HCT116 (cell line): ENCODE measurements around the gene ALX4.

Source experiments
- CEBPB ChIP-seq: IDR thresholded peaks from 2 replicates; pipeline ENCODE4 v1.6.1; 2012; ENCODE audit warnings: low read depth
- EZH2 ChIP-seq: fragments of 200-600 bp; sonication (generic); IDR thresholded peaks from 2 replicates; pipeline ENCODE4 v1.6.1; 2017; ENCODE audit warnings: antibody characterized with exemption, mixed run types
- JUND ChIP-seq: IDR thresholded peaks from 2 replicates; pipeline ENCODE4 v1.6.1; 2012
- POLR2A ChIP-seq: IDR thresholded peaks from 2 replicates; pipeline ENCODE4 v1.7.0; 2011; ENCODE audit warnings: borderline replicate concordance; ENCODE audit not compliant: insufficient read depth, insufficient read length; ENCODE audit errors: extremely low read depth
- POLR2AphosphoS5 ChIP-seq: IDR thresholded peaks from 2 replicates; pipeline ENCODE4 v1.6.1; 2011; ENCODE audit warnings: mild to moderate bottlenecking, low read depth, low read length, moderate library complexity
- SIN3A ChIP-seq: IDR thresholded peaks from 2 replicates; pipeline ENCODE4 v1.6.1; 2012; ENCODE audit warnings: low read depth
- SP1 ChIP-seq: IDR thresholded peaks from 2 replicates; pipeline ENCODE4 v1.6.1; 2012; ENCODE audit warnings: low read depth
- TCF7L2 ChIP-seq: IDR thresholded peaks from 2 replicates; pipeline ENCODE4 v1.7.0; 2011; ENCODE audit warnings: borderline replicate concordance, inconsistent platforms; ENCODE audit not compliant: insufficient read depth, insufficient read length; ENCODE audit errors: extremely low read depth
- YY1 ChIP-seq: IDR thresholded peaks from 2 replicates; pipeline ENCODE4 v1.6.1; 2011; ENCODE audit warnings: low read length, low read depth, moderate library complexity, mild to moderate bottlenecking; ENCODE audit not compliant: insufficient replicate concordance; ENCODE audit errors: extremely low read depth
- ZFX ChIP-seq: fragments of 450-650 bp; IDR thresholded peaks from 2 replicates; pipeline ENCODE4 v1.6.1; 2017
- TF ChIP-seq, protein P1 (sequence below): IDR thresholded peaks from 2 replicates; pipeline ENCODE4 v1.6.1; 2011; ENCODE audit warnings: mild to moderate bottlenecking, low read length, moderate library complexity; ENCODE audit not compliant: insufficient replicate concordance; ENCODE audit errors: extremely low read depth
- TF ChIP-seq, protein P2 (sequence below), 3 experiments: fragments of 200-600 bp in 1 of 3; sonication (generic) in 1 of 3; IDR thresholded peaks in 2 of 3; conservative IDR thresholded peaks in 1 of 3; 2 replicates each; pipeline ENCODE4 v1.5.1; 2012 to 2017; ENCODE audit warnings: low read depth in 2 of 3, low read length in 2 of 3, antibody characterized with exemption in 1 of 3, borderline replicate concordance in 1 of 3, control low read depth in 1 of 3, mild to moderate bottlenecking in 1 of 3, mixed read lengths in 1 of 3, mixed run types in 1 of 3, moderate library complexity in 1 of 3; ENCODE audit not compliant: insufficient read depth in 1 of 3
- TF ChIP-seq, protein P3 (sequence below): IDR thresholded peaks from 2 replicates; pipeline ENCODE4 v1.6.1; 2012; ENCODE audit warnings: low read depth
- TF ChIP-seq, protein P4 (sequence below): IDR thresholded peaks from 2 replicates; pipeline ENCODE4 v1.6.1; 2012

DNA sequence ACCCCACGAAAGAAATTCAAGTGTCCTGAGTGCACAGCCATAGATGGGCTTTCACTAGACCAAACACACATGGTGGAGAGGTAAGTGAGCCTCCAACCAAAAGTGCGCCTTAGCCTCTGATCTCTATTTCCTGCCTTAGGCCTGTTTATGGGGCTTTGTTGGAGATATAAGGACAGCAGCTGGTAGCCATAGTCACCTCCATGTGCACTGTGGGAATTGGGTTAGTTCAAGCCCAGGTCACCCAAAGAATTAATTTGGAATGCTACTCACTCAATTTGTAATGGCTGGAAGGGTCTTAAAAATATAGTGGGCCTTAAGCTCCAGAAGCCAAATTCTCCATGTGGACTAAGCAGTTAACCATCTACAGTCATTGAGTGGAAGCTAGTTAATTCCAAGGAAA is 73.6 kb downstream of the ALX4 start:
- TF ChIP-seq POLR2A (no peak), CEBPB (no peak), TCF7L2 (no peak), POLR2AphosphoS5 (no peak), SP1 (no peak), SIN3A (no peak), EZH2 (no peak), YY1 (no peak), JUND (no peak), ZFX (no peak)
- TF ChIP-seq, protein P1, sequence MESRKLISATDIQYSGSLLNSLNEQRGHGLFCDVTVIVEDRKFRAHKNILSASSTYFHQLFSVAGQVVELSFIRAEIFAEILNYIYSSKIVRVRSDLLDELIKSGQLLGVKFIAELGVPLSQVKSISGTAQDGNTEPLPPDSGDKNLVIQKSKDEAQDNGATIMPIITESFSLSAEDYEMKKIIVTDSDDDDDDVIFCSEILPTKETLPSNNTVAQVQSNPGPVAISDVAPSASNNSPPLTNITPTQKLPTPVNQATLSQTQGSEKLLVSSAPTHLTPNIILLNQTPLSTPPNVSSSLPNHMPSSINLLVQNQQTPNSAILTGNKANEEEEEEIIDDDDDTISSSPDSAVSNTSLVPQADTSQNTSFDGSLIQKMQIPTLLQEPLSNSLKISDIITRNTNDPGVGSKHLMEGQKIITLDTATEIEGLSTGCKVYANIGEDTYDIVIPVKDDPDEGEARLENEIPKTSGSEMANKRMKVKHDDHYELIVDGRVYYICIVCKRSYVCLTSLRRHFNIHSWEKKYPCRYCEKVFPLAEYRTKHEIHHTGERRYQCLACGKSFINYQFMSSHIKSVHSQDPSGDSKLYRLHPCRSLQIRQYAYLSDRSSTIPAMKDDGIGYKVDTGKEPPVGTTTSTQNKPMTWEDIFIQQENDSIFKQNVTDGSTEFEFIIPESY = no peak
- TF ChIP-seq, protein P2, sequence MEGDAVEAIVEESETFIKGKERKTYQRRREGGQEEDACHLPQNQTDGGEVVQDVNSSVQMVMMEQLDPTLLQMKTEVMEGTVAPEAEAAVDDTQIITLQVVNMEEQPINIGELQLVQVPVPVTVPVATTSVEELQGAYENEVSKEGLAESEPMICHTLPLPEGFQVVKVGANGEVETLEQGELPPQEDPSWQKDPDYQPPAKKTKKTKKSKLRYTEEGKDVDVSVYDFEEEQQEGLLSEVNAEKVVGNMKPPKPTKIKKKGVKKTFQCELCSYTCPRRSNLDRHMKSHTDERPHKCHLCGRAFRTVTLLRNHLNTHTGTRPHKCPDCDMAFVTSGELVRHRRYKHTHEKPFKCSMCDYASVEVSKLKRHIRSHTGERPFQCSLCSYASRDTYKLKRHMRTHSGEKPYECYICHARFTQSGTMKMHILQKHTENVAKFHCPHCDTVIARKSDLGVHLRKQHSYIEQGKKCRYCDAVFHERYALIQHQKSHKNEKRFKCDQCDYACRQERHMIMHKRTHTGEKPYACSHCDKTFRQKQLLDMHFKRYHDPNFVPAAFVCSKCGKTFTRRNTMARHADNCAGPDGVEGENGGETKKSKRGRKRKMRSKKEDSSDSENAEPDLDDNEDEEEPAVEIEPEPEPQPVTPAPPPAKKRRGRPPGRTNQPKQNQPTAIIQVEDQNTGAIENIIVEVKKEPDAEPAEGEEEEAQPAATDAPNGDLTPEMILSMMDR (IDR thresholded peaks at IDR 0.05 in 2 of 3, conservative IDR thresholded peaks at IDR 0.05 in 1 of 3; ENCODE audit: borderline replicate concordance in 1 of 3, insufficient read depth in 1 of 3, low read depth in 2 of 3, low read length in 2 of 3) = no peak
- TF ChIP-seq, protein P3, sequence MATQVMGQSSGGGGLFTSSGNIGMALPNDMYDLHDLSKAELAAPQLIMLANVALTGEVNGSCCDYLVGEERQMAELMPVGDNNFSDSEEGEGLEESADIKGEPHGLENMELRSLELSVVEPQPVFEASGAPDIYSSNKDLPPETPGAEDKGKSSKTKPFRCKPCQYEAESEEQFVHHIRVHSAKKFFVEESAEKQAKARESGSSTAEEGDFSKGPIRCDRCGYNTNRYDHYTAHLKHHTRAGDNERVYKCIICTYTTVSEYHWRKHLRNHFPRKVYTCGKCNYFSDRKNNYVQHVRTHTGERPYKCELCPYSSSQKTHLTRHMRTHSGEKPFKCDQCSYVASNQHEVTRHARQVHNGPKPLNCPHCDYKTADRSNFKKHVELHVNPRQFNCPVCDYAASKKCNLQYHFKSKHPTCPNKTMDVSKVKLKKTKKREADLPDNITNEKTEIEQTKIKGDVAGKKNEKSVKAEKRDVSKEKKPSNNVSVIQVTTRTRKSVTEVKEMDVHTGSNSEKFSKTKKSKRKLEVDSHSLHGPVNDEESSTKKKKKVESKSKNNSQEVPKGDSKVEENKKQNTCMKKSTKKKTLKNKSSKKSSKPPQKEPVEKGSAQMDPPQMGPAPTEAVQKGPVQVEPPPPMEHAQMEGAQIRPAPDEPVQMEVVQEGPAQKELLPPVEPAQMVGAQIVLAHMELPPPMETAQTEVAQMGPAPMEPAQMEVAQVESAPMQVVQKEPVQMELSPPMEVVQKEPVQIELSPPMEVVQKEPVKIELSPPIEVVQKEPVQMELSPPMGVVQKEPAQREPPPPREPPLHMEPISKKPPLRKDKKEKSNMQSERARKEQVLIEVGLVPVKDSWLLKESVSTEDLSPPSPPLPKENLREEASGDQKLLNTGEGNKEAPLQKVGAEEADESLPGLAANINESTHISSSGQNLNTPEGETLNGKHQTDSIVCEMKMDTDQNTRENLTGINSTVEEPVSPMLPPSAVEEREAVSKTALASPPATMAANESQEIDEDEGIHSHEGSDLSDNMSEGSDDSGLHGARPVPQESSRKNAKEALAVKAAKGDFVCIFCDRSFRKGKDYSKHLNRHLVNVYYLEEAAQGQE = no peak
- TF ChIP-seq, protein P4, sequence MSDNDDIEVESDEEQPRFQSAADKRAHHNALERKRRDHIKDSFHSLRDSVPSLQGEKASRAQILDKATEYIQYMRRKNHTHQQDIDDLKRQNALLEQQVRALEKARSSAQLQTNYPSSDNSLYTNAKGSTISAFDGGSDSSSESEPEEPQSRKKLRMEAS = no peak
